DND-41 (cell line): Measurements from ENCODE around the gene CACNA1D.

Experiments used
- CTCF ChIP-seq: IDR thresholded peaks from 2 replicates; pipeline ENCODE4 v1.5.1; 2012; ENCODE audit warnings: borderline replicate concordance, low read length, moderate library complexity, mild to moderate bottlenecking; ENCODE audit not compliant: poor library complexity, severe bottlenecking; ENCODE audit errors: extremely low read depth
- EZH2 ChIP-seq: IDR thresholded peaks from 3 replicates; pipeline ENCODE4 v1.6.1; 2012; ENCODE audit warnings: borderline replicate concordance, low read depth, mild to moderate bottlenecking, moderate library complexity, low read length, inconsistent platforms; ENCODE audit not compliant: severe bottlenecking

DNA sequence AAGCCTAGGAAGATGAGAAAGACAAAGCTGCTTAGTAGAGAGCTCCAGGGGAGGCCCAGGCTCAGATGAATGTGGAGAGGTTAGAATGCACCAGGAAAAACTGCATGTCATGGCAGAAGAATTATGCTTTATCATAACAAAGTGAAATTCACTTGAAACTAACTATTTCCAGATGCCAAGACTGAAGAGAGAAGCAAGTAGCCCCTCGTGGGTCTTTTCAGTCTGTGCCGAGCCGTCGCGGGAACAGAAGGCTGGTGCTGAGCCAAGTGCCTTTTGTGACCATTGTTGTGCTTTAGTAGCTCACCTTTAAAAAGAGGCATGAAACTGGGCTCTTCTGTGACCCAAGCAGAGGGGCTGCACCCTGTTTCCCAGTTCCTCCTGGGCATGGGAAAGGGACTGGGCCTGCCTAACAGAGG is 278.6 kb downstream of the CACNA1D start:
- no peak for TF ChIP-seq EZH2
- TF ChIP-seq CTCF = no peak
